Epithelial cell of proximal tubule (primary cell): Measurements from ENCODE around the gene RPL19. TPM values are rescaled to one million over a fixed set of nuclear protein-coding genes. Genes with fewer than 3 reads are reported as not detected.
"Not testable (repeated sequence)": the region's sequence is repeated elsewhere in the genome, so short reads cannot be mapped to it uniquely, and the experiment has no call there.

Experiments
- DNase-seq: peaks from one replicate; pipeline ENCODE4 v3.0.0-alpha.2; 2011; ENCODE audit warnings: low read depth
- H3K4me3 ChIP-seq: 2 replicates; pipeline ENCODE4 v1.5.1; 2011; ENCODE audit warnings: low read depth, mild to moderate bottlenecking, low read length
- total RNA-seq: library from RNA; depleted of rRNA; stranded (reverse); fragments of >200 nt; gene quantifications from 2 replicates; pipeline ENCODE4 v1.2.3, GENCODE V29; 2015
- TF ChIP-seq, protein P1 (sequence below): conservative IDR thresholded peaks from 2 replicates; pipeline ENCODE4 v1.5.1; 2012; ENCODE audit warnings: low read depth, mild to moderate bottlenecking, low read length

The RPL19 gene
- total RNA-seq, 1 donor from 2014 or later: 2,474 TPM

DNA sequence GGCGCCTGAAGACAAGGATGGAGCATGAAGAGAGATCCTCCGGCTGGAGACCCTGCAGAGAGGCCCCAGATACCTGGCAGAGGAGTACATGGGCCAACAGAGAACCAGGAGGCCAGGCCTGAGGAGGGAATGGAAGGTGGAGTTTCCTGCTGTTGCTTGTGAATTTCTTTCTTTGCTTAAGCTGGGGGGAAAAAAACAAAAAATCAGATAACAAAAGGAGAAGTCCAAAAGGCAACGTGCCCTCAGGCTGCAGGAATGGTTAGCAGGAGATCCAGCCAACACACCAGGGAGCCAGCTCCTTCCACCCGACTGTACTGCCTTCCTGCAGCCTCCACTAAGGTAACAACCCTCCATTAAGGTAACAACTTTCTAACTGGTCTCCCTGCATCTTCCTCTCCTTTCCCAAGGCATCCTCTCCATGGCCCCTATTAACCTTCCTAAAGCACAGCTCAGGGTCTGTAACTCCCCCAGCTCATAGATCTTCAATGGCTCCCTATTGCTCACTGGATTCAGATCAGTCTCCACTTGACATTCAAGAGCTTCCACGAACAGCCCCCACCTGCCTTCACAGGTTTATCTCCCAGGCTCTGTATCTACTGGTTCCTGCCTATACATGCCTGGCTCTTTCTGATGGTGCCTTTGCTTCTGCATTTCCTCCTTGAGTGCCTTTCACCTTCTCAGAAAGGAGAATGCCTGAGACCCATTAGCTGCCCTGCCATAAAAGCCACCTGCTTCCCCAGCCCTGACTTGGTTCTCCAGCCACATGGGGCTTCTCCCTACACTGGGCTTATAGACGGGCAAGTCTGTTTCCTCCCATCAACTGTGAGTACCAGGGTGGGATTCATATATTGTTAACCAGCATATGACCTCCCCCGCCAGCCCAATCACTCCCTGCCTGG, 33.4 kb upstream of the RPL19 start:
- TF ChIP-seq, protein P1, sequence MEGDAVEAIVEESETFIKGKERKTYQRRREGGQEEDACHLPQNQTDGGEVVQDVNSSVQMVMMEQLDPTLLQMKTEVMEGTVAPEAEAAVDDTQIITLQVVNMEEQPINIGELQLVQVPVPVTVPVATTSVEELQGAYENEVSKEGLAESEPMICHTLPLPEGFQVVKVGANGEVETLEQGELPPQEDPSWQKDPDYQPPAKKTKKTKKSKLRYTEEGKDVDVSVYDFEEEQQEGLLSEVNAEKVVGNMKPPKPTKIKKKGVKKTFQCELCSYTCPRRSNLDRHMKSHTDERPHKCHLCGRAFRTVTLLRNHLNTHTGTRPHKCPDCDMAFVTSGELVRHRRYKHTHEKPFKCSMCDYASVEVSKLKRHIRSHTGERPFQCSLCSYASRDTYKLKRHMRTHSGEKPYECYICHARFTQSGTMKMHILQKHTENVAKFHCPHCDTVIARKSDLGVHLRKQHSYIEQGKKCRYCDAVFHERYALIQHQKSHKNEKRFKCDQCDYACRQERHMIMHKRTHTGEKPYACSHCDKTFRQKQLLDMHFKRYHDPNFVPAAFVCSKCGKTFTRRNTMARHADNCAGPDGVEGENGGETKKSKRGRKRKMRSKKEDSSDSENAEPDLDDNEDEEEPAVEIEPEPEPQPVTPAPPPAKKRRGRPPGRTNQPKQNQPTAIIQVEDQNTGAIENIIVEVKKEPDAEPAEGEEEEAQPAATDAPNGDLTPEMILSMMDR: no peak
- H3K4me3 ChIP-seq: no peak overlapping the region
- no peak for DNase-seq

- no peak overlapping the region for H3K4me3 ChIP-seq
- DNase-seq: no peak
- TF ChIP-seq, protein P1: no peak
Measured at GRCh38 chr17:39167476-39167875, 32.6 kb upstream of the RPL19 start.

- not testable (repeated sequence) for H3K4me3 ChIP-seq, DNase-seq
Measured at GRCh38 chr17:39168503-39168902, 31.6 kb upstream of the RPL19 start.

GRCh38 chr17:39169101-39169500, 31.0 kb upstream of the RPL19 start:
- TF ChIP-seq, protein P1: no peak
- no peak for DNase-seq
- no peak overlapping the region for H3K4me3 ChIP-seq

DNA sequence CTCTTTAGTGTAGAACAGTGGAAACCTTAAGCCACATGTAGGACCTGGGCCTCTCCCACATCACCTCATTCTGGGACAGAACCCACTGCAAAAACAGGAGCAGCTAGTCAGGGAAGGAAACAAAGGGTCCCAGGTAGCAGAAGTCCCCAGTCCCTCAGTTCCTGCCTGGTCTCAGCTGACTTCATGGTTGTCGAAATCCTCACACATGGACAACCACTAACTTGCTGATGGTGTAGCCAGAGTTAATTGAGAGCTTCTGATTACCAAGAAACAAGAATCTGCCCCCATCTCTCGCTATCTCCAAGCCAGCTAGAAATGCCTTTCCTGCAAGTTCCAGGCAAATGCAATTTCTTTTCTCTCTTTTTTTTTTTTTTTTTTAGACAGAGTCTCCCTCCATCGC, 30.6 kb upstream of the RPL19 start:
- TF ChIP-seq, protein P1: no peak
- DNase-seq: no peak

GRCh38 chr17:39170109-39170508, 30.0 kb upstream of the RPL19 start:
- TF ChIP-seq, protein P1: no peak
- DNase-seq: no peak
- no peak overlapping the region for H3K4me3 ChIP-seq

More for the DNA sequence above, 30.6 kb upstream of the RPL19 start:
- H3K4me3 ChIP-seq: no peak overlapping the region

- TF ChIP-seq, protein P1: no peak
- no peak for DNase-seq
- H3K4me3 ChIP-seq: no peak overlapping the region
Measured at GRCh38 chr17:39170558-39170957, 29.5 kb upstream of the RPL19 start.
